Upper lobe of left lung (tissue), 6 donors: ENCODE data around the gene SHROOM4. TPM values are rescaled to one million over a fixed set of nuclear protein-coding genes. Genes with fewer than 3 reads are reported as not detected.

Source experiments
- ATAC-seq, 2 donors: fragments of 200-7000 bp; cut with Tn5 transposase; one replicate each; pipeline ENCODE4 v1.9.1; 2022; ENCODE audit warnings: mild to moderate bottlenecking in 2 of 2, moderate library complexity in 2 of 2; ENCODE audit not compliant: low FRiP score in 2 of 2
- DNase-seq, 2 donors: peaks; one replicate each; pipeline ENCODE4 v3.0.0-alpha.2; 2019 to 2020
- H3K27ac ChIP-seq, 4 donors: fragments of 200-600 bp; sonication (generic); one replicate each; pipeline ENCODE4 v1.5.1; 2016 to 2019
- H3K27me3 ChIP-seq, 4 donors: fragments of 200-600 bp; sonication (generic); one replicate each; pipeline ENCODE4 v1.5.1; 2017 to 2019
- H3K36me3 ChIP-seq, 4 donors: fragments of 200-600 bp; sonication (generic); one replicate each; pipeline ENCODE4 v1.5.1; 2016 to 2019
- H3K4me1 ChIP-seq, 4 donors: fragments of 200-600 bp; sonication (generic); one replicate each; pipeline ENCODE4 v1.5.1; 2018 to 2019
- H3K4me3 ChIP-seq, 4 donors: fragments of 200-600 bp; sonication (generic); one replicate each; pipeline ENCODE4 v1.5.1; 2017 to 2019; ENCODE audit warnings: mild to moderate bottlenecking in 2 of 4, moderate library complexity in 1 of 4
- H3K9me3 ChIP-seq, 4 donors: fragments of 200-600 bp; sonication (generic); one replicate each; pipeline ENCODE4 v1.5.1; 2018 to 2019
- EP300 ChIP-seq, 4 donors: sonication (generic); formaldehyde crosslinking; IDR thresholded peaks; one replicate each; pipeline ENCODE4 v1.5.1; 2017; ENCODE audit warnings: antibody characterized with exemption in 4 of 4, control low read depth in 2 of 4
- POLR2A ChIP-seq, 4 donors: fragments of 450-650 bp; IDR thresholded peaks; one replicate each; pipeline ENCODE4 v1.5.1; 2016 to 2017; ENCODE audit warnings: antibody characterized with exemption in 4 of 4, mild to moderate bottlenecking in 2 of 4
- POLR2AphosphoS5 ChIP-seq, 2 donors: sonication (generic); formaldehyde crosslinking; IDR thresholded peaks; one replicate each; pipeline ENCODE4 v1.5.1; 2017; ENCODE audit warnings: antibody characterized with exemption in 2 of 2
- WGBS, 2 donors: methylation state at CpG; one replicate each; pipeline ENCODE4 v1.1.5; 2017 to 2018; 5-methylcytosine and 5-hydroxymethylcytosine counted together
- total RNA-seq, 6 donors: library from RNA; depleted of rRNA in 4 of 6; stranded (reverse); fragments of >200 nt in 4 of 6; gene quantifications; one replicate each; pipeline versions ENCODE4 v1.1.0 to v1.2.1, GENCODE V29; 2016 to 2021
- TF ChIP-seq, protein P1 (sequence below), 6 experiments: fragments of 450-650 bp in 4 of 6; fragments of 200-600 bp in 2 of 6; sonication (generic) in 2 of 6; IDR thresholded peaks; one replicate each; pipeline ENCODE4 v1.5.1; 2016 to 2019; ENCODE audit warnings: antibody characterized with exemption in 6 of 6
- donor health status: DM: no; HTN: no; CAD: no; lungs with moderate emphysema.
- donor health status: DM: no; HTN: yes; CAD: no; lungs with severe emphysema.

SHROOM4 gene
- total RNA-seq, 6 donors from 2014 or later = 26.7 to 51.4 (median 35.3) TPM

DNA sequence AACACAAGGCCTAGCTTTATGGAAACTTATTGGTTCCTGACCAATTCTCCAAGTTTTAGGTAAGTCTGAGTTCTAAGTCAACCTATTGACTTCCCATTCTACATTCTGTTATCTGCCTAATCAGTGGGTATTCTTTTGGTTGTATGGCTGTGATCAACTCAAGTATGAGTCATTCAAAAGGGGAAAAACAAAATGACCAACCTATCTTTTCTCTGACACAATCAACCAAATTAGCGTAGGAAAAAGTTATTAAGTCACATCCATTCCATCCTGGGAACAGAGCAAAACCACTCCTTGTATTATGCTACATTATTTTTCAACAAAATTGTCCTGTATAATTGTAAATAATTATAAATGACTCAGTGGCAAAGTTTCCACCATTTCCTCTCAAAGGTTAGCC lies 136.2 kb downstream of the SHROOM4 start:
- Histone ChIP-seq H3K36me3 (no peaks in the 10 kb centered on the region), H3K4me1 (no peaks in the 10 kb centered on the region), H3K4me3 (no peak overlapping the region), H3K9me3 (no peaks in the 10 kb centered on the region), H3K27ac (peak overlapping the region in 1 of 4 donors; percentile 37), H3K27me3 (no peaks in the 10 kb centered on the region)
- TF ChIP-seq POLR2AphosphoS5 (IDR thresholded peaks at IDR 0.05) (no peak), EP300 (IDR thresholded peaks at IDR 0.05) (no peak), POLR2A (IDR thresholded peaks at IDR 0.05) (no peak)
- TF ChIP-seq, protein P1, sequence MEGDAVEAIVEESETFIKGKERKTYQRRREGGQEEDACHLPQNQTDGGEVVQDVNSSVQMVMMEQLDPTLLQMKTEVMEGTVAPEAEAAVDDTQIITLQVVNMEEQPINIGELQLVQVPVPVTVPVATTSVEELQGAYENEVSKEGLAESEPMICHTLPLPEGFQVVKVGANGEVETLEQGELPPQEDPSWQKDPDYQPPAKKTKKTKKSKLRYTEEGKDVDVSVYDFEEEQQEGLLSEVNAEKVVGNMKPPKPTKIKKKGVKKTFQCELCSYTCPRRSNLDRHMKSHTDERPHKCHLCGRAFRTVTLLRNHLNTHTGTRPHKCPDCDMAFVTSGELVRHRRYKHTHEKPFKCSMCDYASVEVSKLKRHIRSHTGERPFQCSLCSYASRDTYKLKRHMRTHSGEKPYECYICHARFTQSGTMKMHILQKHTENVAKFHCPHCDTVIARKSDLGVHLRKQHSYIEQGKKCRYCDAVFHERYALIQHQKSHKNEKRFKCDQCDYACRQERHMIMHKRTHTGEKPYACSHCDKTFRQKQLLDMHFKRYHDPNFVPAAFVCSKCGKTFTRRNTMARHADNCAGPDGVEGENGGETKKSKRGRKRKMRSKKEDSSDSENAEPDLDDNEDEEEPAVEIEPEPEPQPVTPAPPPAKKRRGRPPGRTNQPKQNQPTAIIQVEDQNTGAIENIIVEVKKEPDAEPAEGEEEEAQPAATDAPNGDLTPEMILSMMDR (IDR thresholded peaks at IDR 0.05) = no peak
- DNase-seq (no peak), ATAC-seq (no peak)
- WGBS, 2 donors = 61 to 75% methylated on average over 1 of the region's 1 CpG

DNA sequence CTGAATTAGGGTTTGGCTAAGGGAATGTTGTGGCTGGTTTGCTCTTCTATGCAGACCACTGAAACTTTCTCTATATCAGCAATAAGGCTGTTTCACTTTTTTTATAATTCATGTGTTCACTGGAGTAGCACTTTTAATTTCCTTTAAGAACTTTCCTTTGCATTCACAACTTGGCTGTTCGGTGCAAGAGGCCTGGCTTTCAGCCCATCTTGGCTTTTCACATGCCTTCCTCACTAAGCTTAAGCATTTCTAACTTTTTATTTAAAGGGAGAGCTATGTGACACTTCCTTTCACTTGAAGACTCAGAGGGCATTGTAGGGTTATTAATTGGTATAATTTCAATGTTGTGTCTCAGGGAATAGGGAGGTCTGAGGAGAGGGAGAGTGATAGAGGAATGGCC lies 142.3 kb downstream of the SHROOM4 start:
- ATAC-seq = no peak
- H3K27ac ChIP-seq = no peak overlapping the region
- TF ChIP-seq POLR2A (IDR thresholded peaks at IDR 0.05) = no peak
- no peaks in the 10 kb centered on the region for H3K4me1 ChIP-seq
- no peak for DNase-seq
- 46 to 48% methylated on average over 1 of the region's 1 CpG for WGBS, 2 donors
- no peak overlapping the region for H3K4me3 ChIP-seq
- H3K9me3 ChIP-seq = no peaks in the 10 kb centered on the region
- no peaks in the 10 kb centered on the region for H3K36me3 ChIP-seq
- H3K27me3 ChIP-seq = no peaks in the 10 kb centered on the region

DNA sequence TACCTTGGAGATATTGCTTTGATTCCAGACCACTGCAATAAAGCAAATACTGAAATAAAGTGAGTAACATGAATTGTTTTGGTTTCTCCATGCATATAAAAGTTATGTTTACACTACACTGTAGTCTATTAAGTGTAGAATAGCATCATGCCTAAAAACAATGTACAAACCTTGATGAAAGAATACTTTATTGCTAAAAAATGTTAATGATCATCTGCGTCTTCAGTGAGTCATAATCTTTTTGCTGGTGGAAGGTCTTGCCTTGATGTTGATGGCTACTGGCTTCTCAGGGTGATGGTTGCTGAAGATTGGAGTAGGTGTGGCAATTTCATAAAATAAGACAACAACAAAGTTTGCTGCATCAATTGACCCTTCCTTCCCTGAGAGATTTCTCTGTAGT lies 145.1 kb downstream of the SHROOM4 start:
- H3K36me3 ChIP-seq = no peaks in the 10 kb centered on the region
- H3K4me1 ChIP-seq = no peaks in the 10 kb centered on the region
- no peaks in the 10 kb centered on the region for H3K27me3 ChIP-seq
- TF ChIP-seq EP300 (IDR thresholded peaks at IDR 0.05) (no peak), POLR2A (IDR thresholded peaks at IDR 0.05) (no peak), POLR2AphosphoS5 (IDR thresholded peaks at IDR 0.05) (no peak)
- TF ChIP-seq, protein P1 (IDR thresholded peaks at IDR 0.05) = no peak
- ATAC-seq = no peak
- 82 to 91% methylated on average over 1 of the region's 1 CpG for WGBS, 2 donors
- DNase-seq = no peak
- H3K9me3 ChIP-seq = no peaks in the 10 kb centered on the region
- no peak overlapping the region for H3K4me3 ChIP-seq
- H3K27ac ChIP-seq = no peak overlapping the region

DNA sequence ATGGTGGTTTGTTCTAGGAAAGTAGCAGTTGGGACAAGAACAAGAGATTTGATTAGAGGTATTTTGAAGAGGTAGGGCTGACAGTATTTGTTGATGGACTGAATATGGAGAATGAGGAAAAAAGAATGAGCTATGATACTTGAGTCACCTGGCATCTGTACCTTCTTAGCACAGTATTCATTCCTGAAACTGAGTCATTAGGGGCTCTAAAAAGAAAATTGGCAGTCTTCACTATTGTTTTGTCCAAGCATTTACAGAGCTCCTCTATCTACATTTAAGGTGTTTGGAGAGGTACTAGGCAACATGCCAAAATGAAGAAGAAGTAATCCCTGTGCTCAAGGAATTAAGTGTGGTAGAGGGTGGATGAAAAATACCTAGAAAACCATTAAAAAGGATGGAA lies 165.8 kb downstream of the SHROOM4 start:
- ATAC-seq (no peak), DNase-seq (no peak)
- Histone ChIP-seq H3K27me3 (no peaks in the 10 kb centered on the region), H3K36me3 (no peaks in the 10 kb centered on the region), H3K27ac (no peak overlapping the region), H3K4me3 (no peak overlapping the region), H3K4me1 (peaks cover 0 to 22% (median 7%) of the 10 kb centered on the region in 4 donors), H3K9me3 (no peaks in the 10 kb centered on the region)
- TF ChIP-seq EP300 (IDR thresholded peaks at IDR 0.05) = no peak
- TF ChIP-seq POLR2A (IDR thresholded peaks at IDR 0.05) = no peak
- no peak for TF ChIP-seq POLR2AphosphoS5 (IDR thresholded peaks at IDR 0.05)
- TF ChIP-seq, protein P1 (IDR thresholded peaks at IDR 0.05) = no peak

DNA sequence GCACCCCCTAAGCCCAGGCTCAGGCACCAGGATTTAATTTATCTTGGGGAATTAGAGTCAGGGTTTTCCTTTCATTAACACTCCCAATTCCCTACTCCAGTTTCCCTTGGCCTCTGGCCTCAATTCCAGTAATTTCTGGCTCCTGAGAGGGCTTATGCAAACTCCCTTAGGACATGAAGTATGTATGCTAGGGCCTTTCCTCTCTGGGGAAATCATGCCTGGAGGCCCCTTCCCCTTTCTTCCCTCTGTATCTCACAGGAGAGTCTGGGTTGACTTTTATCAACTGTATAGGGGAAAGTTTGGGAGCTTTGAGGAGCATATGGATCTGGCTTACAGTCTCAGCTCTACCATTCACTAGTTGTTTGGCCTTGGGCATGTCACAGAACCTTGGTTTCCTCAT lies 169.5 kb downstream of the SHROOM4 start:
- Histone ChIP-seq H3K36me3 (no peaks in the 10 kb centered on the region), H3K27me3 (no peaks in the 10 kb centered on the region), H3K27ac (peak overlapping the region in 3 of 4 donors; percentile 7 to 52 (median 51)), H3K4me3 (no peak overlapping the region), H3K4me1 (peaks cover 0 to 22% (median 7%) of the 10 kb centered on the region in 4 donors), H3K9me3 (no peaks in the 10 kb centered on the region)
- DNase-seq (no peak), ATAC-seq (no peak)
- TF ChIP-seq POLR2AphosphoS5 (IDR thresholded peaks at IDR 0.05) = no peak

DNA sequence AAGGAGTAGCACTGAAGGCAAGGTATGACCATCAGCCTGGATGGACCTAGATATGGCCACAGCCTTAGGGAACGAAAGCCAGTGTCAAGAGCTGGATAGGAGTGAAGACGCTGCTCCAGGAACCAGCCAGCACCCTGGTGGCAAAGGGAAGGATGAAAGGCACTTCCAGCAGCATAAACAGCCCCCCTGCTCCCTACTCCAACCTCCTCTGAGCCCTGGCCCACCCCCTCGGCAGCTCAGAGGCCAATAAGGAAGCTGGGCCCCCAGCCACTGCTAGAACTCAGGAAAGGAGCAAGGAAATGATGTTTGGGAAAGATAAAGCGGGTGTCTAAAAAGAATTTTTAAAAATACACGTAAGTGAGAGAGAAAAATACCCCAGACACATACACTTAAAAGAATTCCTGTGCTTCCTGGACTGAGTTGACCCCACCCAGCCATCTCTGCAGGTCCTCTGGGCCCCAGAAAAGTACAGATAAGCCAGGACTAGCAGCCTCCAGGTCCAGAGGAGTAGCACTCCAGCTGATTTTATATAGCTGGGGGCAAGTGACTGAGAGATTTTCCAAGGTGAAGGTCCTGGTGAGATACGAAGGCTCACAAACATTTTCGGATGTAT lies 170.4 kb downstream of the SHROOM4 start:
- 55% methylated on average over 5 to 7 of the region's 7 CpGs for WGBS, 2 donors
- DNase-seq = no peak

More for the DNA sequence above, 170.4 kb downstream of the SHROOM4 start:
- Histone ChIP-seq H3K27ac (peak overlapping the region; percentile 51 to 76 (median 57)), H3K4me3 (peak overlapping the region in 3 of 4 donors; percentile 22 to 49 (median 37)), H3K9me3 (no peaks in the 10 kb centered on the region), H3K4me1 (peaks cover 0 to 22% (median 7%) of the 10 kb centered on the region in 4 donors), H3K27me3 (no peaks in the 10 kb centered on the region), H3K36me3 (no peaks in the 10 kb centered on the region)
- ATAC-seq = peak in 1 of 2 donors; percentile 68
- TF ChIP-seq POLR2AphosphoS5 (IDR thresholded peaks at IDR 0.05) (no peak), POLR2A (IDR thresholded peaks at IDR 0.05) (peak in 1 of 4 donors; percentile 44)
